GM21717 (cell line): ENCODE results near the gene CEP95.
A peak's percentile ranks its signal among the peaks of the same experiment; 100 is the strongest.

Experiments
- ATAC-seq: cut with Tn5 transposase; IDR thresholded peaks from one replicate; pipeline ENCODE4 v1.9.1; 2021; ENCODE audit warnings: mild to moderate bottlenecking, moderate library complexity; ENCODE audit not compliant: unreplicated experiment

The CEP95 gene

DNA sequence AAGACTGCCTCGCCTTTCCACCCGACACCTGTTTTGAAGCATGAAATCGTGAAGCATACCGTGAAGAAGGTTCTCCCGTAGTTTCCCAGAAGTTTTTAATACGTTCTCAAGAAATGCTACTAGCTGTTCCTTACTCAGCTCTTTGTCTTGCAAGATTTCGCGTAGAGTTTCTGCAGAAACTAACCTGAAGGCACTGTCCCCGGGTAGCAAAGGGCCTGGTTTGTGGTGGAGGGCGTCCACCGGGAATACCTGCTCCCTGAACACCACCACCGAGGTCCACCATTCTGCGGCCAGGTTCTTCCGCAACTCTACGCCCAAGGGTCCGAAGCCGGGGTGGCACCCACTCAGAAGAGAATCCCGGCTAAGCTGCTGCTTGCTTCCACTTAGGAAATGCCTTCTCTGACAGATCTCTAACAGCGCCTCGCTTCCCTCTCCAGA, 10.4 kb upstream of the CEP95 start:
- ATAC-seq = no peak

DNA sequence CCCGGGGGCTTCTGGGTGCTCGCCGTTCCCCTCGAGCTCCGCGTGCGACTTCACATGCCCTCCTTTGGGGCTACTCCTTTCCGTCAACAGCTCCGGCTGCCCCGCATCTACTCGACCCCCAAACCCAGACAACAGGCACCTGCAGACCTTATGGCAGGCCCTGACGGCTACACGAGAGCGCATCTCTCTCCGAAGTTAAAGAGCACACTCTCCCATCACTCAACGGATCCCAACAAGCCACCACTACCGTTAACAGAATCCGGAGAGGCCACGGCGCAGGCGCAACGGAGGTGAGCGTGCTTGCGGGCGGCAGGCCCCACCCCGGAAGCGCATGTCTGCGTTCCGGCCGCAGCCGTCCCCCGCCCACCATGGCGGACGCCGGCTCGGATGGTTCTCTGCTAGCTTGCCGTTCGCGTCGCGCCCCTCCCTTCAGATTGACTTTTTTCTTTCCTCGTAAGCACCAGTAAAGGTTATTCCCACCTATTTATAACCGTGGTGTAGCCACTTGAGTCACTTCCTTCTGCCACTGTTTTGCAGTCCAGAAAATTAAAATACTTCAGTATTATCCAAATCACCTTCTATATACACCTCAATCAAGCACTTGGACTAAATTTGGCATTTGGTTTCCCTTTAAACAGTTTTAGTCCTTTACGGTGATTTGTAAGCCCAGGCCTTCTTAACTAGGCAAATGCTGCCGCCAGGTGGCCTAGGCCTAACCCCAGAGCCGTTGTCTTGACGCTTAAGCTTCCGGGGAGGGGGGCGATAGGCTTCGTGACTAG, 9.8 kb upstream of the CEP95 start, which contains the start of gene POLG2:
TSS of gene POLG2 (minus strand) at position 269 of the 779 bp plus-strand sequence. CDS start at position 183, 86 bp downstream.
- peak; percentile 63 for ATAC-seq

DNA sequence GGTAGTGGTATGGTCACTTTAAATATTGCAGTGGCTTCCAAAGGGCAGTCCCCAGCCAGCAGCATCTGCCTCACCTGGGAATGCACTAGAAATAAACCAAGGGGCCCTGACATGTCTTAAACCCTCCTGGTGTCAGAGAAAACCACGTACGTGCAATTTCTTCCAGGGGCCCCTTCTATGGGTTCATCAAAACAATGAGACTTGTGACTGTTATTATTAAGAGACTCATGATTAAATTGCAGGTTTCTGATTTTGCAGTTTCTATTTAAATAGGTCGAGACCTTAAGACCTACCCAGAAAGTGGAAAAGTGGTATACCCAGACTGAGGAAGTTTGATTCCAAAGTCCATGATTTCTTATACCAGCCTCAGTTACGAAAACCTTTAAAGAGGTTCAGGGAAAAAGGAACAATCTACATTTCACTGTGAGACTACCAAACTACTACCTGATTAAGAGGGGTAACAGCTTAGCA, 9.2 kb upstream of the CEP95 start:
- ATAC-seq = no peak

- ATAC-seq = no peak
Observed at GRCh38 chr17:64498308-64499203, 8.2 kb upstream of the CEP95 start.

DNA sequence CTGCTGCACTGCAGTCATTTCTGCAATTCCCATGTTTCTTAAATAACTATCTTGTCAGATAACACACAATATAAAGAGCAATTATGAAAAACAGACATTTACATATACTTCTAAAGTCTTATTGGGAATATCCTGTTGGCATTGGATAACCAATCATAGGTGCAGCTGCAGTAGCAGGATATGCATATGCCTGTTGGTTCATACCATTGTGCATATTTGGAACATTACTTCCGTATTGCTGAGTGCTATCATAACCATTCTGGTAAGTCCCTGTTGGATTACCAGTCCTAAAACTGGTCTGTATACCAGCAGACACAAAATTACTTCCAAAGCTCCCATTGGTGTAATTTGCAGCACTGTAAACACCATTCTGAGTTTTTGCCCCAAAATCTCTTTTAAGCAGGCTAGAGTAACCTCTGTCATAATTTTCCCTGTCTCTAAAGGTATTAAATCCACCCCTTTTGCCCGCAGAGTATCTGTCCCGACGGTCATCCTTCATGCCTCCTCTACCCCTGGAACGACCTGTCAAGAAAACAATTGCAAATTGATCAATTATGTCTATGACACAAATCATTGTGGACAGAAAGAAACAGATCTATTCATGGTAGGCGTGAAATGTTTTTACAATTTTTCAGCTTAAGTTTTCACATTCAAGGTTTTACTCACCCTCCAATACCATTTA, 6.8 kb upstream of the CEP95 start:
- no peak for ATAC-seq

GRCh38 chr17:64500487-64500859, 6.3 kb upstream of the CEP95 start:
- no peak for ATAC-seq

DNA sequence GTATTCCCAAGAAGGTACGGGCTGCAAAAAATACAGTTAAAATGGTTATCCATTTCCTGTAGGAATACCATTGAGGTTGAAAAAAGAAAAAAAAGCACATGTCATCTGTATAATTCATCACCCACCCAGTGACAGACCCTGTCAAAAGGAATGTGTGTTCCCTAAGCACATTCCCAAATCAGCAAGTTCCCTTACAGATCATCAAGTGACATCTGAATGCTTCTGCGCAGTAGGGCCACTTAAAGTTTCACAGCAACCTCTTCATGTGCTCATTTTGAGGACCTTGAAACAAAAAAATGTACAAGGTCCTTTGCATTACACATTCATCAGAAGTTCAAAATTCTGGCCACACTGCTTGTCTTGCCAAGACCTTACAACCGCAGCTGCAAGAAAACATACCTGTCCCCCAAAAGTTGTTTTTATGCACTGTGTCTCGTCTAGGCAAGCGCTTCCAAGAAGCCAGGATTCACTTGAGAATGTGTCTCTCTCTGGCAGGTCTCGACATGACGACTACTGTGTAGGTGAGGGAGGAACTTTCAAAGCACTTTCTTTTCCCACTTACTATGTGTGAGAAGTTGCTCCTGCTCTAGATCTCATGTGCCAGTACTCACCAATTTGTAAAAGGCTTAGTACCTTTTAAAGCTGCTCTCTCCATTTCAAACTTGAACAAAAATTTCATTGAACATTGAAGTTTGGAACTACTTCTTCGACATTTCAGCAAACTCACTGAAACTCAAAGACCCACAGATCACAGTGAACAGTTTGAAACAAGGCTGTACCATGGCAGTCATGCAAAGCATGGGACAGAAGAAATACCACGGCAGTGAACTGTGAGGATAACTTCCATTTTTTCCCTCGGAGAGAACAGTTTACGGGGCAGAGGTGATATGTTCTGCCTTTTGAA, 5.7 kb upstream of the CEP95 start:
- ATAC-seq = no peak

DNA sequence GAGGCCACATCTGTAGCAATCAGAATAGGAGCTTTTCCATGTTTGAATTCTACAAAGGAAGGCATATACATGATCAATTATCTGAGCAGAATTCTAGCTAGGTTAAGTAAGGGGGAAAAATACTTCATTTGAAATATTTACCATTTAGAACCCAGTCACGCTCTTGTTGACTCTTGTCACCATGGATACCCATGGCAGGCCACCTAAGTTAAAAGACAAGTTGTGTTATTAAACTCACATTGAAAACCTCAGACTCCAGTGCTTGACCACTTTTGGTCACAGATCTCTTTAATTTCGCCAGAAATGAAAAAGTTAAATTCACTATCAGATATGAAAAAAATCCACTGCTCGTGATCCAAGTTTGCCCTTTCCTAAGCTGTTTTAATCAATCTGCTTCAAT, 4.8 kb upstream of the CEP95 start:
- no peak for ATAC-seq

- ATAC-seq = no peak
Observed at GRCh38 chr17:64502809-64503208, 4.0 kb upstream of the CEP95 start.

DNA sequence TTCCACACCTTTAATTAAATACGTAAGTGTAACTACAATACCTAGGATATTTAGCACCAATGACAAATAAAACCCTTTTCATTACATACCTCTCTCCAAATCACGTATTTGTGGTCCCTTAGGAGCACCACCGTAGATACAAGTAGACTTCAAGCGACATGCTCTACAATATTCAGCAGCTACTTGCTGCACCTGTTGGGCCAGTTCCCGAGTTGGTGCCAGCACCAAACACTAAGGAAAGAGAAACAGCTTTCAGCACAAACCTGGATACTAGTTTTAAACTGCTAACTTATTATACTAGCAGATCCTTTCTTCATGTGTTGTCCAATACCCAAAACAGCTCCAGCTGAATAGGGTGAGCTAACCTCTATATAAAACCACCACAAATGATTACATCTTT, 3.4 kb upstream of the CEP95 start:
- no peak for ATAC-seq

GRCh38 chr17:64503821-64504768, 2.7 kb upstream of the CEP95 start:
- no peak for ATAC-seq

DNA sequence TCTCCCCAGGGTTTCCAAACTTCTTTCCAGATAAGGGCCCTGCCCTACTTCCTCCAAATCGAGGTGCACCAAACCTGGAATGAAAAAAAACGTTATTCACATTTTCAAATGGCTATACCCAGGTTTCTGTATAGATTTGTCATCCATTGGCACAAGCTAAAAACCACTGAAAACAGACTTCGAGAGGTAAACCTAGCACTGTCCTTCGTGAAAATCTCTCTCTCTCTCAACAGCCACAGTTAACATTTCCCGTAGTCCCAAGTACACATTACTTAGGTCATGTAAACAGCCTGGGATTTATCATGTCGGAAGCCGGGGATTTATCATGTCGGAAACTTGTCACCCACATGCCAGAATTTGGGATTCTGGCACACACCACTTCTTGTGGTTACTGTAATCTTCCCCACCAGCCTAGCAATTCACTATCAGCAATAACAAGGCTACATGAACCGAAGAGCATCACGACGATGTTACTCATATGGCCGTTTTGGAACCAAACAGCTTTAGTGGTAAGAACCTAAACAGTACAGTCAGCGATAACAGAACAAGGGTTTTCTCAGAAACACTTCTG, 1.9 kb upstream of the CEP95 start:
- ATAC-seq = no peak

DNA sequence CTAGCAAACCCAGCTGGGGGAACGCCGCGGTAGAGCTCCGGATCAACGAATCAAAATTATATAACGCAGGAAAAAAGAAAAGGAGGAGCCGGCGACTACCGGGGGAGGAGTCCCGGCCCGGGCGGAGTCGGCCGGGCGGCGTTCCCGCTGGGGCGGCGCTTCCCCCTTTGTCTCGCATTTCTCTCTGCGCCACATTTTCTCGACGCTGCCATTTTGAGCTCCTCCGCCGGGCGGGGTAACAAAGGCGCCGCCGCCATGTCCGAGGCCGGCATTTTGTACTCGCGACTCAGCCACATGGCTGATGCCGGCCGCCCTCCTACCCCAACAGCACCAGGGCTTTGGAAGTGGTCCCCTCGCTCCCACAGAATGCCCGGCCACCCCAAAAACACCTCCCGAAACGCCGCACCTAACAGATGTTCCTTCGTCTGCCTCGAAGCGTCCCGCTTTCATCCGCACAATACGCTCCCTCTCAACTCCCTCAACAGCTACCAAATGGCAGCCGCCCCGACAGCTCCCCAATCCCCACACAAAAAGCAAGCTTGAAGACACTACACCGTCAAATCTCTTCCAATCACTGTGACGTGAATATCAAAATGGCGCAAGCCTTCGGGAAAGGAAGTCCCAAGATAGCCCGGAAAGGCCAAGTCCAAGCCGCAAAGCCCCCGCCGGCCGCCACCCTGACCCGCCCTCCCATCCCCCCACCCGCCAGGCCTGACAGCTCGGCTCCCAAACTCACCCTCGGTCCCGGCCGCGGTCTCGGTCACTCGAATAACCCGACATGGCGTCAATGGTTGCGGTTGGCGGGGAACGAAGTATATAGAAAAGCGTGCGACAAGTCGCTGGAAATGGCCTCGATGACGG, 1.2 kb upstream of the CEP95 start:
- ATAC-seq = no peak

- ATAC-seq = peak; percentile 55
Observed at GRCh38 chr17:64506201-64506575, 589 bp upstream of the CEP95 start, which contains the start of gene DDX5. Gene DDX5, minus strand, starts transcription at chr17:64506289. Its CDS starts 170 bp downstream, at chr17:64506119.

- peak; percentile 14 for ATAC-seq
Observed at GRCh38 chr17:64507413-64507782, 621 bp downstream of the CEP95 start.

GRCh38 chr17:64508683-64509082, 1.9 kb downstream of the CEP95 start:
- ATAC-seq = no peak

- no peak for ATAC-seq
Observed at GRCh38 chr17:64509179-64509578, 2.4 kb downstream of the CEP95 start.

- no peak for ATAC-seq
Observed at GRCh38 chr17:64515419-64515818, 8.6 kb downstream of the CEP95 start.
